H1 (cell line): ENCODE data around the gene TFB1M. TPM values are rescaled to one million over a fixed set of nuclear protein-coding genes. Genes with fewer than 3 reads are reported as not detected.

Source experiments
- CTCF ChIA-PET: fragments of 300-600 bp; sonication (Branson Sonifier 250); formaldehyde crosslinking; loops from one replicate; lab custom pipeline; 2021; ENCODE audit not compliant: partially characterized antibody; lab: Charles Lee
- POLR2A ChIA-PET: fragments of 300-600 bp; sonication (Branson Sonifier 250); formaldehyde crosslinking; loops from one replicate; lab custom pipeline; 2021; ENCODE audit warnings: inconsistent platforms; ENCODE audit not compliant: partially characterized antibody; lab: Charles Lee
- DNase-seq, 2 experiments: peaks; one replicate each; pipeline versions ENCODE4 v3.0.0 to v3.0.0-alpha.2; 2010 to 2022; ENCODE audit warnings: low spot score in 2 of 2, low read depth in 1 of 2, mixed read lengths in 1 of 2
- FAIRE-seq: peaks from 2 replicates; lab custom pipeline; 2011; peaks lifted over from hg19 to GRCh38; lab: Jason Lieb, UNC
- H2AFZ ChIP-seq: 2 replicates; pipeline ENCODE4 v1.8.1; 2012; ENCODE audit warnings: low read length, inconsistent platforms
- H2AK5ac ChIP-seq: 2 replicates; pipeline ENCODE4 v1.6.1; 2013; ENCODE audit warnings: low read depth, low read length
- H2BK120ac ChIP-seq: replicated peaks from 2 replicates; pipeline ENCODE3; 2013; ENCODE audit warnings: low read depth, low read length, inconsistent platforms
- H2BK12ac ChIP-seq: 2 replicates; pipeline ENCODE4 v1.6.1; 2013; ENCODE audit warnings: low read depth, low read length
- H2BK15ac ChIP-seq: 2 replicates; pipeline ENCODE4 v1.6.1; 2013; ENCODE audit warnings: low read length
- H2BK20ac ChIP-seq: 2 replicates; pipeline ENCODE4 v1.6.1; 2013; ENCODE audit warnings: low read length
- H2BK5ac ChIP-seq: 2 replicates; pipeline ENCODE4 v1.6.1; 2013; ENCODE audit warnings: low read depth, low read length
- H3K14ac ChIP-seq: 2 replicates; pipeline ENCODE4 v1.6.1; 2013; ENCODE audit warnings: inconsistent platforms; ENCODE audit not compliant: insufficient read length
- H3K18ac ChIP-seq: 2 replicates; pipeline ENCODE4 v1.6.1; 2013; ENCODE audit warnings: low read length; ENCODE audit errors: extremely low read depth
- H3K23ac ChIP-seq: 2 replicates; pipeline ENCODE4 v1.6.1; 2013; ENCODE audit warnings: inconsistent platforms; ENCODE audit not compliant: insufficient read length
- H3K23me2 ChIP-seq: 2 replicates; pipeline ENCODE4 v1.6.1; 2013; ENCODE audit warnings: low read depth, low read length
- H3K27ac ChIP-seq: 2 replicates; pipeline ENCODE4 v1.6.1; 2011; ENCODE audit warnings: low read depth, low read length, inconsistent platforms
- H3K27me3 ChIP-seq, 4 experiments: replicated peaks in 1 of 4; 1 replicate in 1 of 4; 2 replicates in 3 of 4; pipeline versions ENCODE4 v1.6.1 to v1.8.1; 2011 to 2013; ENCODE audit warnings: low read length in 3 of 4, mild to moderate bottlenecking in 3 of 4, inconsistent platforms in 2 of 4, mixed read lengths in 2 of 4, moderate library complexity in 1 of 4; ENCODE audit not compliant: control insufficient read depth in 3 of 4, insufficient read depth in 3 of 4; ENCODE audit errors: extremely low read depth in 1 of 4
- H3K36me3 ChIP-seq, 4 experiments: 2 replicates each; pipeline versions ENCODE4 v1.6.1 to v1.8.1; 2011 to 2013; ENCODE audit warnings: mild to moderate bottlenecking in 4 of 4, low read length in 3 of 4, moderate library complexity in 2 of 4, control low read depth in 1 of 4, inconsistent platforms in 1 of 4; ENCODE audit not compliant: insufficient read depth in 4 of 4, control insufficient read depth in 2 of 4
- H3K4ac ChIP-seq: replicated peaks from 2 replicates; pipeline ENCODE3; 2013; ENCODE audit warnings: low read length, low read depth, mixed read lengths, inconsistent platforms; ENCODE audit not compliant: insufficient read length
- H3K4me1 ChIP-seq, 4 experiments: replicated peaks in 1 of 4; 1 replicate in 1 of 4; 2 replicates in 3 of 4; pipeline versions ENCODE4 v1.6.1 to v1.8.1; 2011 to 2013; ENCODE audit warnings: low read length in 3 of 4, inconsistent platforms in 2 of 4, mixed read lengths in 1 of 4; ENCODE audit not compliant: insufficient read depth in 4 of 4, control insufficient read depth in 3 of 4
- H3K4me2 ChIP-seq, 2 experiments: 2 replicates each; pipeline versions ENCODE4 v1.6.1 to v1.8.1; 2011 to 2013; ENCODE audit warnings: low read depth in 2 of 2, low read length in 2 of 2, control low read depth in 1 of 2, inconsistent platforms in 1 of 2, mild to moderate bottlenecking in 1 of 2; ENCODE audit not compliant: insufficient read depth in 1 of 2
- H3K4me3 ChIP-seq, 4 experiments: fragments of 200-600, 300-600 bp in 1 of 4; sonication (generic), shearing (Covaris generic), sonication (Bioruptor Twin) in 1 of 4; 2 replicates each; pipeline versions ENCODE4 v1.5.1 to v1.8.1; 2011 to 2016; ENCODE audit warnings: low read length in 4 of 4, low read depth in 3 of 4, control low read depth in 2 of 4, inconsistent platforms in 2 of 4, mild to moderate bottlenecking in 2 of 4, mixed read lengths in 1 of 4, moderate library complexity in 1 of 4; ENCODE audit not compliant: insufficient read depth in 2 of 4; ENCODE audit errors: extremely low read depth in 1 of 4
- H3K56ac ChIP-seq: replicated peaks from 2 replicates; pipeline ENCODE3; 2013; ENCODE audit warnings: low read depth, mild to moderate bottlenecking, mixed read lengths, low read length, inconsistent platforms; ENCODE audit not compliant: insufficient read length
- H3K79me1 ChIP-seq: 2 replicates; pipeline ENCODE4 v1.6.1; 2013; ENCODE audit warnings: low read depth, low read length, control low read depth
- H3K79me2 ChIP-seq, 2 experiments: 2 replicates each; pipeline versions ENCODE4 v1.6.1 to v1.8.1; 2012 to 2013; ENCODE audit warnings: low read length in 2 of 2, mild to moderate bottlenecking in 2 of 2, inconsistent platforms in 1 of 2; ENCODE audit not compliant: insufficient read depth in 2 of 2, control insufficient read depth in 1 of 2
- H3K9ac ChIP-seq, 4 experiments: replicated peaks in 1 of 4; 1 replicate in 1 of 4; 2 replicates in 3 of 4; pipeline versions ENCODE4 v1.6.1 to v1.8.1; 2011 to 2013; ENCODE audit warnings: low read depth in 3 of 4, low read length in 3 of 4, control low read depth in 2 of 4, mild to moderate bottlenecking in 2 of 4, moderate library complexity in 2 of 4, inconsistent platforms in 1 of 4; ENCODE audit errors: extremely low read depth in 1 of 4
- H3K9me3 ChIP-seq, 2 experiments: 2 replicates each; pipeline versions ENCODE4 v1.6.1 to v1.8.1; 2012 to 2013; ENCODE audit warnings: mild to moderate bottlenecking in 2 of 2, moderate library complexity in 2 of 2, control low read depth in 1 of 2, inconsistent platforms in 1 of 2, low read depth in 1 of 2, low read length in 1 of 2, mixed read lengths in 1 of 2; ENCODE audit not compliant: insufficient read depth in 2 of 2
- H4K20me1 ChIP-seq, 2 experiments: replicated peaks in 1 of 2; 2 replicates each; pipeline versions ENCODE3 to v1.8.1; 2011 to 2013; ENCODE audit warnings: inconsistent platforms in 2 of 2, low read length in 2 of 2, mild to moderate bottlenecking in 1 of 2; ENCODE audit not compliant: insufficient read depth in 2 of 2, control insufficient read depth in 1 of 2
- H4K5ac ChIP-seq: 2 replicates; pipeline ENCODE4 v1.6.1; 2013; ENCODE audit warnings: low read length, low read depth, mixed read lengths, inconsistent platforms; ENCODE audit not compliant: insufficient read length
- H4K8ac ChIP-seq: 2 replicates; pipeline ENCODE4 v1.8.0; 2013; ENCODE audit warnings: mild to moderate bottlenecking, moderate library complexity, low read length, inconsistent platforms; ENCODE audit not compliant: insufficient read depth; ENCODE audit errors: extremely low read depth
- H4K91ac ChIP-seq: replicated peaks from 2 replicates; pipeline ENCODE3; 2013; ENCODE audit warnings: low read length, mixed read lengths, inconsistent platforms; ENCODE audit not compliant: insufficient read length
- KDM1A ChIP-seq: fragments of 200-600, 300-600 bp; sonication (generic); IDR thresholded peaks from 2 replicates; pipeline ENCODE4 v1.7.1; 2016; ENCODE audit warnings: mild to moderate bottlenecking, low read length, borderline replicate concordance
- KDM5A ChIP-seq: fragments of 200-600 bp; IDR thresholded peaks from 2 replicates; pipeline ENCODE4 v1.7.1; 2012; ENCODE audit warnings: mild to moderate bottlenecking, low read length, inconsistent platforms, mixed read lengths
- MAX ChIP-seq: IDR thresholded peaks from 2 replicates; pipeline ENCODE4 v1.6.1; 2012; ENCODE audit warnings: inconsistent platforms
- TEAD4 ChIP-seq: IDR thresholded peaks from 2 replicates; pipeline ENCODE4 v1.6.1; 2012; ENCODE audit warnings: low read depth, low read length, inconsistent platforms, mixed read lengths
- WGBS, 2 experiments: shearing (Covaris generic) in 1 of 2; methylation state at CpG; one replicate each; pipeline versions ENCODE4 v1.1.6 to v1.1.7; 2013 to 2015; ENCODE audit warnings: low lambda C conversion rate in 2 of 2, mixed read lengths in 2 of 2, inconsistent platforms in 1 of 2, low coverage in 1 of 2, missing lambda C conversion rate in 1 of 2; ENCODE audit not compliant: insufficient replicate concordance in 2 of 2, insufficient coverage in 1 of 2, insufficient read length in 1 of 2; ENCODE audit errors: extremely low coverage in 1 of 2, missing lambda C conversion rate in 1 of 2; 5-methylcytosine and 5-hydroxymethylcytosine counted together
- polyA plus RNA-seq, 7 experiments: library from polyadenylated mRNA; depleted of rRNA in 3 of 7; stranded (reverse) in 5 of 7; unstranded in 2 of 7; fragments of >200 nt in 5 of 7; fragments of 200-250 nt in 2 of 7; gene quantifications; 1 replicate in 5 of 7; 2 replicates in 1 of 7; 4 replicates in 1 of 7; pipeline versions ENCODE4 v1.2.1 to v1.2.3, GENCODE V29; 2011 to 2013; ENCODE audit warnings: missing spikeins in 2 of 7, mixed read lengths in 2 of 7
- total RNA-seq: library from RNA; stranded (reverse); fragmentation: NEBNext Ultra II Directional; extraction: Animal tissue kit (Norgen Biotek cat#: 25700); gene quantifications from 2 replicates; pipeline ENCODE4 v1.2.1, GENCODE V29; 2021

TFB1M gene
- total and polyA plus RNA-seq, 2 of the 8 experiments (the other 6 are each of a cell fraction or from before 2014, with no cell fraction given), result 28.2 to 49.4 TPM

GRCh38 chr6:155234687-155235086, 79.6 kb downstream of the TFB1M start:
- no peak overlapping the region for H2AK5ac ChIP-seq
- no peak overlapping the region for H3K18ac ChIP-seq
- H4K8ac ChIP-seq, result no peak overlapping the region; the same call in 1 of the 2 replicates
- no peak overlapping the region for H3K9ac ChIP-seq
- no peak overlapping the region for H3K27ac ChIP-seq
- H2BK12ac ChIP-seq, result no peak overlapping the region
- peaks cover 0 to 4% (median 0%) of the 10 kb centered on the region in 4 experiments; a peak in 2 of 7 replicates for H3K4me1 ChIP-seq
- no peak overlapping the region for H3K14ac ChIP-seq
- no peaks in the 10 kb centered on the region for H3K79me2 ChIP-seq
- no peak for DNase-seq
- H2BK20ac ChIP-seq, result no peak overlapping the region
- H3K23ac ChIP-seq, result no peak overlapping the region
- H3K4ac ChIP-seq, result no peak overlapping the region
- H3K27me3 ChIP-seq, result no peaks in the 10 kb centered on the region
- no peaks in the 10 kb centered on the region for H3K23me2 ChIP-seq
- ChIA-PET CTCF (interaction anchor here (1.4 to 5.6 kb wide), 5 partner anchors 12 to 57 kb away, joined by 3 to 48 read pairs (median 5); no protein-coding TSS in a partner anchor), POLR2A (interaction anchor here (1.0 to 2.2 kb wide), 4 partner anchors 11 to 32 kb away, joined by 3 to 6 read pairs (median 4); no protein-coding TSS in a partner anchor)
- no peak overlapping the region for H3K4me3 ChIP-seq
- no peaks in the 10 kb centered on the region for H4K20me1 ChIP-seq
- 73% methylated on average over 4 of the region's 4 CpGs; no CpG with 5 or more reads in 1 of the 2 experiments for WGBS, 2 experiments
- peak; percentile 91 for TF ChIP-seq TEAD4
- TF ChIP-seq KDM5A, result no peak
- TF ChIP-seq MAX, result peak; percentile 51; the same call in 1 of the 2 replicates
- TF ChIP-seq KDM1A, result no peak
- H4K5ac ChIP-seq, result no peak overlapping the region
- no peaks in the 10 kb centered on the region for H3K79me1 ChIP-seq
- H3K4me2 ChIP-seq, result no peak overlapping the region
- FAIRE-seq, result no peak
- H2BK5ac ChIP-seq, result no peak overlapping the region
- H3K56ac ChIP-seq, result no peak overlapping the region
- H3K36me3 ChIP-seq, result peaks cover 0 to 3% (median 0%) of the 10 kb centered on the region in 4 experiments; a peak in 2 of 8 replicates
- H3K9me3 ChIP-seq, result peaks cover 13 to 19% of the 10 kb centered on the region in 2 experiments
- no peak overlapping the region for H2BK120ac ChIP-seq
- H2BK15ac ChIP-seq, result no peak overlapping the region
- no peak overlapping the region for H2AFZ ChIP-seq
- no peak overlapping the region for H4K91ac ChIP-seq
